SK-N-SH treated with all-trans-retinoic acid at 6 μM for 48 hours (cell line): ENCODE results near the gene KCNT1.

Experiments
- ATAC-seq: fragments of 200-7000 bp; cut with Tn5 transposase; 3 replicates; pipeline ENCODE4 v1.9.1; 2020; ENCODE audit warnings: mild to moderate bottlenecking, moderate library complexity
- ARNTL ChIP-seq: fragments of 450-650 bp; formaldehyde crosslinking; IDR thresholded peaks from 2 replicates; pipeline ENCODE4 v1.5.0; 2020; ENCODE audit warnings: low read depth, mild to moderate bottlenecking, moderate library complexity, borderline replicate concordance
- BACH2 ChIP-seq: fragments of 250-450 bp; sonication (Bioruptor Pico); IDR thresholded peaks from 2 replicates; pipeline ENCODE4 v1.9.0; 2021; ENCODE audit warnings: mild to moderate bottlenecking, borderline replicate concordance
- CSRNP3 ChIP-seq: fragments of 250-450 bp; sonication (Bioruptor Pico); IDR thresholded peaks from 2 replicates; pipeline ENCODE4 v1.5.1; 2021; ENCODE audit warnings: mild to moderate bottlenecking, moderate library complexity
- ESRRG ChIP-seq: fragments of 250-450 bp; sonication (Bioruptor Pico); IDR thresholded peaks from 2 replicates; pipeline ENCODE4 v1.6.1; 2021; ENCODE audit warnings: mild to moderate bottlenecking
- OSR1 ChIP-seq: fragments of 250-450 bp; sonication (Bioruptor Pico); IDR thresholded peaks from 2 replicates; pipeline ENCODE4 v1.8.0; 2022; ENCODE audit warnings: moderate library complexity, mild to moderate bottlenecking, inconsistent platforms
- PATZ1 ChIP-seq: fragments of 250-450 bp; sonication (Bioruptor Pico); IDR thresholded peaks from 2 replicates; pipeline ENCODE4 v1.8.0; 2020; ENCODE audit warnings: mild to moderate bottlenecking, moderate library complexity, borderline replicate concordance
- POU6F1 ChIP-seq: fragments of 250-450 bp; sonication (Bioruptor Pico); IDR thresholded peaks from 2 replicates; pipeline ENCODE4 v1.8.0; 2021; ENCODE audit warnings: low read depth, mild to moderate bottlenecking, moderate library complexity, borderline replicate concordance
- RARB ChIP-seq: fragments of 250-450 bp; sonication (Bioruptor Pico); IDR thresholded peaks from 2 replicates; pipeline ENCODE4 v1.8.0; 2021; ENCODE audit warnings: mild to moderate bottlenecking, moderate library complexity
- SNAI2 ChIP-seq: fragments of 250-450 bp; sonication (Bioruptor Pico); IDR thresholded peaks from 2 replicates; pipeline ENCODE4 v1.5.0; 2020; ENCODE audit warnings: mild to moderate bottlenecking, moderate library complexity
- TCF4 ChIP-seq: fragments of 250-450 bp; sonication (Bioruptor Pico); IDR thresholded peaks from 2 replicates; pipeline ENCODE4 v1.8.0; 2021; ENCODE audit warnings: mild to moderate bottlenecking, moderate library complexity, borderline replicate concordance
- TOX ChIP-seq: fragments of 250-450 bp; sonication (Bioruptor Pico); IDR thresholded peaks from 2 replicates; pipeline ENCODE4 v1.8.0; 2021; ENCODE audit warnings: mild to moderate bottlenecking, moderate library complexity, borderline replicate concordance
- TSHZ2 ChIP-seq: fragments of 250-450 bp; sonication (Bioruptor Pico); IDR thresholded peaks from 2 replicates; pipeline ENCODE4 v1.5.0; 2020; ENCODE audit warnings: mild to moderate bottlenecking, moderate library complexity
- ZC3H10 ChIP-seq: fragments of 250-450 bp; sonication (Bioruptor Pico); IDR thresholded peaks from 2 replicates; pipeline ENCODE4 v1.5.1; 2021; ENCODE audit warnings: mild to moderate bottlenecking, moderate library complexity
- ZFP3 ChIP-seq: fragments of 250-450 bp; sonication (Bioruptor Pico); IDR thresholded peaks from 2 replicates; pipeline ENCODE4 v1.5.0; 2020; ENCODE audit warnings: mild to moderate bottlenecking, moderate library complexity
- ZFP30 ChIP-seq: fragments of 450-650 bp; formaldehyde crosslinking; IDR thresholded peaks from 2 replicates; pipeline ENCODE4 v1.5.0; 2022; ENCODE audit warnings: mild to moderate bottlenecking, moderate library complexity
- ZNF565 ChIP-seq: fragments of 450-650 bp; formaldehyde crosslinking; conservative IDR thresholded peaks from 2 replicates; pipeline ENCODE4 v1.5.0; 2020; ENCODE audit warnings: low read depth, mild to moderate bottlenecking, moderate library complexity
- ZNF70 ChIP-seq: fragments of 450-650 bp; formaldehyde crosslinking; IDR thresholded peaks from 2 replicates; pipeline ENCODE4 v1.5.0; 2020; ENCODE audit warnings: mild to moderate bottlenecking, moderate library complexity
- ZNF8 ChIP-seq: fragments of 450-650 bp; formaldehyde crosslinking; IDR thresholded peaks from 2 replicates; pipeline ENCODE4 v1.5.0; 2020; ENCODE audit warnings: mild to moderate bottlenecking, moderate library complexity

The KCNT1 gene

GRCh38 chr9:135734616-135735144 is 32.7 kb downstream of the KCNT1 start:
- ATAC-seq, result no peak
- TF ChIP-seq ZFP30 (CRISPR knock-in tag) (no peak), ZNF8 (CRISPR knock-in tag) (no peak), ZFP3 (CRISPR knock-in tag) (no peak), TSHZ2 (CRISPR knock-in tag) (no peak), TOX (CRISPR knock-in tag) (no peak), ZNF70 (CRISPR knock-in tag) (no peak), RARB (CRISPR knock-in tag) (no peak), ZC3H10 (no peak), TCF4 (CRISPR knock-in tag) (no peak), ZNF565 (CRISPR knock-in tag) (no peak), OSR1 (CRISPR knock-in tag) (no peak), PATZ1 (CRISPR knock-in tag) (no peak), ARNTL (CRISPR knock-in tag) (no peak), BACH2 (CRISPR knock-in tag) (no peak), POU6F1 (CRISPR knock-in tag) (no peak)

- TF ChIP-seq ZFP30 (CRISPR knock-in tag), result no peak
- no peak for TF ChIP-seq SNAI2 (CRISPR knock-in tag)
- TF ChIP-seq CSRNP3, result no peak
- no peak for TF ChIP-seq ZNF70 (CRISPR knock-in tag)
- TF ChIP-seq TOX (CRISPR knock-in tag), result no peak
- no peak for ATAC-seq
Observed at GRCh38 chr9:135736272-135736978, 34.4 kb downstream of the KCNT1 start.

- ATAC-seq, result no peak
- TF ChIP-seq ZFP3 (CRISPR knock-in tag) (no peak), TCF4 (CRISPR knock-in tag) (no peak), ARNTL (CRISPR knock-in tag) (no peak), TOX (CRISPR knock-in tag) (no peak), ZNF8 (CRISPR knock-in tag) (no peak), POU6F1 (CRISPR knock-in tag) (no peak), PATZ1 (CRISPR knock-in tag) (no peak), TSHZ2 (CRISPR knock-in tag) (no peak), SNAI2 (CRISPR knock-in tag) (no peak), ESRRG (CRISPR knock-in tag) (no peak)
Observed at GRCh38 chr9:135736979-135737839, 35.2 kb downstream of the KCNT1 start.
